NCI-H1092 treated with DMSO at 0.1 percent for 48 hours (cell line): ENCODE measurements around the gene FBXO31.

Experiments
- DNase-seq: peaks from one replicate; lab custom pipeline; 2025; lab: John Stamatoyannopoulos, UW

Gene FBXO31

DNA sequence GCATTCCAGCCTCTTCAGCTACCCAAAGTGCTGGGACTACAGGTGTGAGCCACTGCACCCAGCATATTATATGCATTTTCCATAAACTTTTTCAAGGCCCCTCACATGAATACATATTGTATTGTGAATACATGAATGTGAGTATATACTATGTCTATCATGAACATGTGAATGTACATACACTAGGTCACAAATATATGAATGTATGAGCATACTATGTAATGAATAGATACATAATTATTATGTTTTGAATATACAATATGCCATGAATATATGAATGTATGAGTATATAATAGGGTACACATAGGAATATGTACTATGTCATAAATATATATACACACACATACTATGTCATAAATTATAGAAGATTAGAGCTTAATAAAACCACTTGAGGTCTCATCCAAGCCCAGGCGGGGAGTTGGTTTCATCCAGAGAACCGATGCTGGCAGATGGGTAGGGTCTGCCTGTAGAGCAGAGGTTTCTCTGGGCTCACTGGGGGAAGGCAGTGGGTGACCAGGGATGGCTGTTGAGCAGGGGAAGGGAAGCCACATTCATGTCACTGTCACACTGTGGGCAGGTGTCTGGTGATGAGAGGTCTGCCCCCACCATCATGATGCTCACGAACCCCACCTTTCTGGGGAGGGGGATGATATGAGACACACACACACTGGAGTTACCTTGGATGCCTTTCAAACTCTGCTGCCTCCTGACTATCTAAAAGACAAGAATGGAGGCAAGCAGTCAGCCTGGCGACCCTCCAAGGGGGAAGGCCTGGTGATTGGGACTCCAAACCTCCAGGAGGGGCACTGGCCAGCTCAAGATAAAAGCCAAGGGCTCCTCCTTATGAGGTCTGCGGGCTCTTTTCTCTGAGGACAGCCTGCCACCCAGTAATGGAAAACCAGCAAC is 73.7 kb downstream of the FBXO31 start:
- no peak for DNase-seq

DNA sequence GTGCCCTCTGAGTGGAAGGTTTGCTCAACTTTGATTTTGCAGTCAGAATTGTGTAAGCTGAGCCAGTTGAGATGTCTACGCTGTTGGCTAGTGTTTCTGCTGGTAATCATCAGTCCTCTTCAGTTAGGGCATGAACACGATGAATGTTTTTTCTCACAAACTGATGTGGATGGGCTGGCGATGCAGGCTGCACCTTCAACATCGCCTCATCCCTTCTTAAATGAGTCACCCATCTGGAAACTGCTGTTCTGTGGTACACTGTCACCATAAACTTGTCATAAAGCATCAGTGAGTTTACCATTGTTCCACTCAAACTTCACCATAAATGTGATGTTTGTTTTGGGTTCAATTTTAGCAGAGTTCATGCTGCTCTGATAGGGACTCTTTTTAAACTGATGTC is 74.8 kb downstream of the FBXO31 start:
- DNase-seq: no peak

DNA sequence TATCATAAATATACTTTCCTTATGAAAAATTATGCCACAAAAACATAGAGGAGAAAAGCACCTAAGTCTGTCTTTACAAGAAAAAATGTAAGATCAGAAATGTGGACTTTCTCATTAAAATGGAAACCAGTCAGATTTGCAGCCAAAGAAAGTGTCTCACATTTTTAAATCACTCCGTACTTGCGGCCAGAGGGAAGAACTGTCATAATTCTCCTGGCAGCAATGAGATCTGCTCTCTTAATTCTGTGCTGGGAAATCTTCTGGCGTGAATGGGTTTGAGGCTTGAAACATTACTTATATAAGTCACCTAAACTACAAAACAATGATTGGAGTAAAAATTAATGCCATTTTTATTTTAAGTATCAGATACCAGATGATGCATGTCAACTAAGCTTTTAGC is 77.1 kb downstream of the FBXO31 start:
- DNase-seq: no peak

DNA sequence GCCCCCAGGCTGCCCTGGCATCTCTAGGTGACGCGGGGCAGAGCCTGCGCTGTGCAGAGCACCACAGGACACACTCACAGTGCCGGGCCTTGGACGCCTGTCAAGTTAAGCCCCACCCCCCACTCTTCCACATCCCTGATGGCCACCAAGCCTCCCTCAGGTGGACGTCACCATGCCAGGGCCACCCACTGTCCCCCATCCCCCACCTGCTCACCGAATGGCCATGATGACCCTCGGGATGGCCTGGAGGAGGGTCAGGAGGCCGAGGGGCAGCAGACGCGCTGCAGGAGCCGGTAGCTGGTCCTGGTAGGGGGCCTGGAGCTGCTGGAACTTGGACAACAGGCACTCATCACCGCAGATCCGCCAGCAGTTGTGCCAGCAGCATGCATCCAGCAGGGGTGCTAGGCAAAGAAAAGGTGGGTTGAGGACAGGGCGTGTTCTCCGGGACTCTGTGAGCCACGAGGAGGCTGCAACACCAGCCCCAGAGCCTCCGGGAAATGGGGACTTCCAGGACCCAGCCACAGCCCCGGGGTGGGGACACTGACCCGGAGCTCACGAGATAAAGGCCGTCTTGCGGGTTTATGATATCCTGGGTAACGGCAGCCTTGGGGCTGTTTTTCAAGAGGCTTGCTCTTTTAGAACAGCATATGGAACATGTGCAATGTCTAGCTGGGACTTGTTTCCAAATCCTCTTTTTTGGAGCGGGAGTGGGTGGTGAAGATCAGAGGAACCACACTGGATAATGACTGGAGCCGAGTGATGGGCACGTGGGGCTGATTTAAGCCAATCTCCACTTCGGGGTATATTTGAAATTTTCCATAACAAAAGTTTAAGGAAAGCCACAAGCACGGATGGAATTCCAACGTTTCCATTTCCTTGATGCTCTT is 77.8 kb downstream of the FBXO31 start:
- DNase-seq: peak; percentile 77

DNA sequence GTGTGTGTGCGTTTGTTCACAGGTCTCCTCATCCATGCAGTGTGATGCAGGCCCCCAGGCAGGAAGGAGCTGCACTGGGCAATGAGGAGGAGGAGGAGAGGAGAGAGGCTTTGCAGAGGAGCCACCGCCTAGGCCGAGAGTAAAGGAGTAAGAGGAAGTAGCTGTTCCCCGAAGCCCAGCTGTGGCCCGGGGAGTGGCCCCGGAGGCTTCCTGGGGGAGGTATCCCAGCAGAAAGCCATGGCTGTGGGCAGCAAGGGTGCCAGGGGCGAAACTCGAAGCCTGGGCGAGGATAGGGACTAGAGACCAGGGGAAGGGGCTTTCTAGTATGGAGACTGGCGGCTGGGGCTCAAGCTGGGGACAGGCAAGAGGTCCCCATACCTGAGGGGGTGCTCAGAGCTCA is 78.6 kb downstream of the FBXO31 start:
- DNase-seq: no peak

DNA sequence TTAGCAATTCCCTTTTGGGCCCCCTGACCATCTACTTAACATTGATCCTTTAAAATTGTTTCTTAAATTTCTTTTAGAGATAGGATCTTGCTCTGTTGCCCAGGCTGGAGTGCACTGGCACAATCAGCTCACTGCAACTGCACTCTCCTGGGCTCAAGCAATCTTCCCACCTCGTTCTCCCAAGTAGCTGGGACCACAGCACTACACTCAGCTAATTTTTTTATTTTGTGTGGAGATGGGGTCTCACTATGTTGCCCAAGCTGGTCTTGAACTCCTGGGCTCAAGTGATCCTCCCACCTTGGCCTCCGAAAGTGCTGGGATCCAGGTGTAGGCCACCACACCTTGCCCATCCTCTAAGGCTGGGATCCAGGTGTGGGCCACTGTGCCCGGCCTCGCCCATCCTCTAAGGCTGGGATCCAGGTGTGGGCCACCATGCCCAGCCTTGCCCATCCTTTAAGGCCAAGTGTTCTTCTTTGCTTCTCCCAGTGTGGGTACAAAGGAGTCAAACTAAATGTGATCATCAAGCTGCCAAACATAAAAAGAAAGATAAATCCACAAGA is 79.5 kb downstream of the FBXO31 start:
- no peak for DNase-seq

DNA sequence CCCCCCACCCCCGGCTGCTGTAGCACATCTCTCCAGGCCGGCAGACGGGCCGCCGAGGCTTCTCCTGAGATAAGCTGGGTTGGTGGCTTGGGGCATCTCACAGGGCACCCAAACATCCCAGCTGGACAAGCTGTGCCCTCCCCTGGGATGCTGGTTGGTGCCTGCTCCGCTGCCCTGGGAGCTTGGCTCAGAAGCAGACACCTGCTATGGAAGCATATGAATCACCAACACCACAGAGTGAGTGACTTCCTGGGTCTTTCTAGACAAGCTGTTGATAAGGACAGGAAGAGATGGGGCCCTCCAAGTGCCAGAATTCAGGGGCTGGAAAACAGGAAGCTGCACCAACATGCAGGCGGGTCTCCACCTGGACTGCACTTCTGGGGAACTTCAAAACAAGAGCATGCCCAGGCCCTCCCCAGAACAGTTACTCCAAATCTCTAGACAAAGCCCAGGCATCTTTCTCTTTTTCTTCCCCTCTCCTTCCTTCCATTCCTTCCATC is 80.1 kb downstream of the FBXO31 start:
- no peak for DNase-seq

DNA sequence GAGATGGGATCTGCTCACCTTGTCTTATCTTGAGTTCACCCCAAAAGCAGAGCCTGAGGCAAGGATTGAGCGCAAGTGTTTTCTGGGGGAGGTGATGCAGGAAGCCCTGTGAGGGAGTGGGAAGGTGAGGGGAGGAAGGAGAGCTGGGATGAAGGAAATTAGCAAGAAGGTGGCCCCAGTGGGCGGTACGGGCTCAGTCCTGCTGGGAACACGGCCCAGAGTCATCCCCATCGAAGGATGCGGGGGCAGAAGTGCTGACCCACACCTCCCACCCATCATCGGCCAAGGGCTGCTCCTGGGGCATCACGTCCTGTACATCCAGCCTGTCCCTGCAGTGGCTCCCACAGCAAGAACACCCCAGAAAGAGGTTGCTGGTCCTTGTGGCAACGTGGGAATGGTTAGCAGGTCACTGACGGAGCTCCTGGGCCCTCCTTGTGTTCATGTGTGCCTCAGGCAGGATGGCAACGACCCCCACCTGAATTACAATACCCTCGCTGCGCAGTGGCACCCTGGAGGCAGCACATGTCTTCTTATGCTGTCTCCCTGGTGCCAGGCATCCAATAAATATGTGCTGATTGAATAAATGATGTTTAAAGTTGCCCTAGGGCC is 84.6 kb downstream of the FBXO31 start:
- DNase-seq: no peak

DNA sequence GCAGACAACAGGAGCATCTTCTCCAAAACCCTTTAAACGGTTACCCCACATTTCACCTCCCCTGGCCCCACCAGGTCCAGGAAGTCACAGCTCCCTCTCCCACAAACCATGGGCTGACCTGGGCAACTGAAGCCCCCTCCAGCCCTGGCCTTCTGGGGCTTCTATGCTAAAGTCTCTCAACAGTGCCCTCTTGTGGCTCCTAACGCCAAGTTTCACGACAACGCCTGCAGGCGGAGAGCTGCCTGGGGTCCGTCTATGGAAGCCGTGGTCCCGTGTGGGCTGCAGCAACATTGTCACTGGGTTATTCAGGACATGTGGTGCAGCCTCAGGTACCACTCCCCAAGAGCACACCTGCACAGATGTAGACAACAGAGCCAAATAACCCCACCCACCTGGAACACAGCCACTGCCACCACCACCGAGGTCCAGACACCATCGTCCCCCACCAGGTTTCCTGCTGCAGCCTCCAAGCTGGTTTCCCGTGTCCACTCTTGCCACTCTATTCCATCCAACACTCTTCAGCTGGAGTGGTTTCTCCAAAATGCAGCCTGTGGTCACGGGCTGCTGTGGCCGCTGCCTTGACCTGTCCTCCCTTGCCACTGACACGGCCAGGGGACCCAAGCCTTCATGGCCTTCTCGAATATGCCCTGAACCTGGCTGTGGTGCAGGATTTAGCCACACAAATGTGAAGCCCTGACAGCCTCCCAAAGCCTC is 85.5 kb downstream of the FBXO31 start:
- no peak for DNase-seq

DNA sequence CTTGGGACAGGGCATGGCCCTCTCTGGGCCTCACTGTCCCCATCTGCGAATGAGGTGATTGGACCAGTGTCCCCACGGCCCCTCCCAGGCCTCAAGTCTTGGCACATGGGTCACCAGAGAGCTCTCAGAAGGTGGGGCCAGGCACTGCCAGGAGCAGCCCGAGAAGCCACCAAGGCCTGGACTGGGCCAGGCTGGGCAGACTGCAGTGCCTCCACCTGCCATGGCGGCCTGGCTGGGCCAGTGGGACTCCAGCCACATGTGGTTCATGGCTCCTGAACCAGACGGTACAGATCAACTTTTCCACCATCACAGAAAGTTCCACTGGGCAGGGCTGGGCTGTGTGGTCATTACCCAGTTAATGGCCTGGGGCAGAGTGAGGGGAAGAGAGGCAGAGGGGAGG is 86.2 kb downstream of the FBXO31 start:
- DNase-seq: no peak

DNA sequence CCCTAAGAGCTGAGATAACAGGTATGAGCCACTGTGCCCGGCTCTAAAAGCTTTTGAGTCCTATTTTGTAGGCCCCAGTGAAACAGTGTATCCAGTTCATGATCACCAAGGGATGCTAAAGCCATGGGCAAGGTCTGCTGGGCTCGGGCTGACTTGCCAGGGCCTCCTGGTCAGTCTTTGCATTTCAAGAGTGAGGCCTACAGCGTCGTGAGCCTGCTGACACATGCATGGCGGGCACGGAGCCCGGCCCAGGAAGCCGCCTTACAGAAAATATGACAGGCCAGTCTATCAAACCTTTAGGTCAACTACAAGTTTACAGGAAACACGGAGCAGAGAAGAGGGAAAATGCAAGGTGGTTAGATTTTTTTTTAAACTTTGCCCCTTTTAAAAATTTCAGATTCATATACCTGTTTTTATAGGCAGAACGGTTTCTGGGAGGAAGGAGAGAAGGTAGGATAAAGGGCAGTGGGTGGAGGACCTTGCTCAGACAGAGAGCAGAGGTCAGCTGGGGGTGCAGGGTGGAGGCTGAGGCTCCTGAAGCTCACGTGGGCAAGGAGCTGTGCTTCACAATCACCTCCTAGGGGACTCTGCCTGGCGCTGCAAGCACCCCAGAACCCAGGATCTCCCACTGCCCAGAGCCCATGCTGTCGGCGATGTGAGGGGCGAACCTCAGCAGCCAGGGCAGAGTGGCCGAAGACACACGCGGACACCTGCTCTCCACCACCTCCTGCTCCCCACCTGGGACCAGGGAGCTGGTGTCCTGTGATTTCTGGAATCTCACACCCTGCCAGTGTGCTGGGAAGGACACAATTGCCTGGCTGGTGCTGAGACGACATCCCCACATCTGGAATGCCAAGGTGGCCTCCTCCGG is 87.7 kb downstream of the FBXO31 start:
- no peak for DNase-seq

DNA sequence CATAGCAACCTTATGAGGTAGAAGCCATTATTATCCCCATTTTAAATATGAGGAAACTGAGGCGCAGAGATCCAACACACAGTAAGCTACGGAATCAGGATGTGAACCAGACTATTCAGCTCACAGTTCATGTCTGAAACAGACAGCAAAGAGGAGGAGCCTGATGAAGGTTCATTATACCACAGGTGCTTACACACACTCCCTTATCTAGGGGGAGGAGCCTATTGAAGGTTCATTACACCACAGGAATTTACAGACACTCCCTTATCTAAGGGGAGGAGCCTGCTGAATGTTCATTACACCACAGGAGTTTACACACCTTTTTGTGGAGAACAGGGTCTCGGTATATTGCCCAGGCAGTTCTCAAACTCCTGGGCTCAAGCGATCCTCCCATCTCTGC is 88.3 kb downstream of the FBXO31 start:
- no peak for DNase-seq

DNA sequence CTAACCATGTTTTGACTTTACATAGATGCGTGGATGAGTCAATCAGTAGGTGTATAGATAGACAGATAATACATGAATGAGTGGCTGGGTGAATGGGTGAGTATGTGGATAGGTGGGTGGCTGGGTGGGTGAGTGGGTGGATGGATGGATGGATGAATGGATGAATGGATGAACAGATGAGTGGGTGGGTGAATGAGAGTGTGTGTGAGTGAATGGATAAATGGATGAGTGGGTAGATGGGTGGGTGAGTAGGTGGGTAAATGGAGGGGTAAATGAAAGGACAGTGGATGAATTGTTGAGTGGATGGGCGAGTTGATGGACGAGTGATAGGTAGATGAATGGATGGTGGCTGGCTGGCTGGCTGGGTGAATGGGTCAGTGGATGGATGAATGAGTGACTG is 89.6 kb downstream of the FBXO31 start:
- no peak for DNase-seq

DNA sequence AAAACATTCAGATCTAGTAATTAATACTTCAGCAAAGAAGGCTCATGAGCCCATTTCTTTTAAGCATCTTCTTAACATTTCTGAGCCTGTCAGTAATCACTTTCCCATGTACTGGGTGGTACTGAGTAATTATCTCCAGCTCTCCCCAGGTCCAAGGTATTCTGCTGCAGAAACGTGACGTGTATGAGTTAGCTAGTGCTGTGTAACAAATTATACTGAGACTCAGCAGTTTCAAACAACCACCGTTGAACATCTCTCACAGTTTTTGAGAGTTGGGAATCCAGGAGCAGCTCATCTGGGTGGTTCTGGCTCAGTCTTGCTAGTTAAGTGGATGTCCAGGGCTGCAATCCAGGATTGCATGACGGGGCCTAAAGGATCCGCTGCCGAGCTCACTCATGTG is 91.6 kb downstream of the FBXO31 start:
- no peak for DNase-seq

DNA sequence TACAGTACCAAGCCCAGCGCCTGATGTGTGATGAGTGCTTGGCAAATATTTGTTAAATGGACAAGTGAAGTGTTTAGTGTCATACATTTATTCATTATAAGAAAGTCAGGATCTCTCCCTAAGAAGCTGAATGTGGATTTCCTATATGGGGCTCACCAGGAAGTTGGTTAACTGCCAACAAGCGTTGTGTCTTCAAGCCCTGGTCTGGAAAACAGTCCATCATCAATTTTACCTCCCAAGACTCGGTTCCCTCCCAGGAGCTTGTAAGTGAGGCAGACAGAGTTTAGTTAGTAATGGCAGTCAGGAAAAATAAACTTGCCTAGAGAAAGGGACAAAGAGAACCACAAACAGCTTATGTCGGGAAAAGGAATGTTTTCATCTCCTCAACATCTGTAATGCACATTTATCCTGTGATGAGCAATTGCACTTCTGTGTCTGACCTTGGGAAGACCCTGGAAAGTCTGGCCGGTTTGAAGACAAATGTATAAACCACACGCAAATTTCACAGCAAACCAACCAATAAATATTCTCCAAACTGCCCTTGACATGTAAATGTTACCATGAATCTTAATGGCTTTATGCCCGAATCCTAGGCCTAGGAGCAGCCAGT is 94.7 kb downstream of the FBXO31 start:
- no peak for DNase-seq

DNA sequence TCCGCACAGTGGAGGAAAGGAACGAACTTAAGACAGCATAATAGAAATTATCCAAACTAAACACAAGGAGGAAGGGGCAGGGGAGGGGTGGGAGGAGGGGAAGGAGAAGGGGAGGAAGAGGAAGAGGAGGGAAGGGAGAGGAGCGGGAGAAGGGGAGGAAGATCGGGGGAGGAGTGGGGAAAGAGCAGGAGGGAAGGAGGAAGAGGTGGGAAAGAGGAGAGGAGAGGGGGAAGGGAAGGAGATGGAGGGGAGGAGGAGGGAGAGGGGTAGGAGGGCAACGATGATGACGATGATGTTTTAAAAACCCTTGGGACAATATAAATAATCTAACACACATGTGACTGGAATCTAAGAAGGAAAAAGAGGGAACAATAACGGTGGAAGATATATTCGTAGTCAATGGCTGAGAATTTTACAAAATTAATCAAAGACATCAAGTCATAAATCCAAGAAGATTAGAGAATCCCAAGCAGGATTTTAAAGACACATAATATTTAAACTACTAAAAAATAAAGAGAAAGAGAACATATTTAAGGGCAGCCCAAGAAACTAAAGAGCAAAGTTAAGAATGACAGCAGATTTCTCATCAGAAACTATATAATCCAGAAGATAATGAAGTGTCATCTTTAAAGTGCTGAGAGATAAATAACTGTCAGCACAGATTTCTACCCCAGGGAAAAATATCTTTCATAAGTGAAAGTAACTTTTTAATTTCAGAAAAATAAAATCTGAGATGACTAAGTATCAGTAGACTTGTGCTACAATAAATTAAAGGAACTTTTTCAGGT is 96.5 kb downstream of the FBXO31 start:
- DNase-seq: no peak

DNA sequence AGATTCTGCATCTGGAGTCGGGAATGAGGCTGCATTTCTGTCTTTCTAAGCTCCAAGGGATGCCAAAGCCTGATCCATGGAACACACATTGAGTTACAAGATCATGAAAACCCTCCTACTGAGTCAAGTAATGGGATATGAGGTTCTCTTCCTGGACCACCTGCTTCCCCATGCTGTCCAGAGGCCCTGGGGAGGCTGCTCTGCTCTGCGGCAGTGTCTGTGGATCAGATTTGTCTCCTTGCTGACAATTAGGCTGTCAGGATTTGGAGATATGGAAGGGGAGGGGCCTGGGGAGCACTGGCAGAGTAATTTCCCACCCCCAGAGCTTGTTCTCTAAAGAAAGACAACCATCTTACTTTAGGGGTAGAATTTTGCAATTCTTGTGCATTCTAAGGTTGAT is 99.4 kb downstream of the FBXO31 start:
- no peak for DNase-seq

DNA sequence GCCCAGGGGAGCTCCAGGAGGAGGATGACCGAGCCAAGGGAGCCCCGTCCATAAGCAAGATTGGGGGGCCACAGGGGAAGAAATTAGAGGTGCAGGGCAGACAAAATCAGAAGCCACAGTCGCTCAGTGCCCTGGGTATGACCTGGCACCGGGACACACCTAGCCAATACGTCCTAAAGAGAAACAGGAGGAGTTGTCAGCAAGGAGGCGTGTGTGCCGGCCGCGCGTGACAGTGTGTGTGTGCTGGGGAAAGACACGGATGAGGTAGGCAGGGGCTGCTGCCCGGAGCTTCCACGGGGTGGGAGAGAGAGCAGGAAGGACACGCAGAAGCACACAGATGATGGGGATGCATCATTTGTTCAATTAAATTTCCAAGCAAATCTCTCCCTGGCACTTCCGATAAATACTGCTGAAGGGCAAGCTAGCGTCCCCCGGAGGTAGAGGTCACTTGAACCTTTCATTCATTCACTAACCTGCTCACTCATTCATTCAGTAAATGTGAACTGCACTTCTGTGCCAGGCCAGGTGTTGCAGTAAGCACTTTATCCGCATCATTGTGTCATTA is 104.4 kb downstream of the FBXO31 start:
- no peak for DNase-seq
